ENCODE results near the gene STRAP.

The STRAP gene, protein sequence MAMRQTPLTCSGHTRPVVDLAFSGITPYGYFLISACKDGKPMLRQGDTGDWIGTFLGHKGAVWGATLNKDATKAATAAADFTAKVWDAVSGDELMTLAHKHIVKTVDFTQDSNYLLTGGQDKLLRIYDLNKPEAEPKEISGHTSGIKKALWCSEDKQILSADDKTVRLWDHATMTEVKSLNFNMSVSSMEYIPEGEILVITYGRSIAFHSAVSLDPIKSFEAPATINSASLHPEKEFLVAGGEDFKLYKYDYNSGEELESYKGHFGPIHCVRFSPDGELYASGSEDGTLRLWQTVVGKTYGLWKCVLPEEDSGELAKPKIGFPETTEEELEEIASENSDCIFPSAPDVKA

DNA sequence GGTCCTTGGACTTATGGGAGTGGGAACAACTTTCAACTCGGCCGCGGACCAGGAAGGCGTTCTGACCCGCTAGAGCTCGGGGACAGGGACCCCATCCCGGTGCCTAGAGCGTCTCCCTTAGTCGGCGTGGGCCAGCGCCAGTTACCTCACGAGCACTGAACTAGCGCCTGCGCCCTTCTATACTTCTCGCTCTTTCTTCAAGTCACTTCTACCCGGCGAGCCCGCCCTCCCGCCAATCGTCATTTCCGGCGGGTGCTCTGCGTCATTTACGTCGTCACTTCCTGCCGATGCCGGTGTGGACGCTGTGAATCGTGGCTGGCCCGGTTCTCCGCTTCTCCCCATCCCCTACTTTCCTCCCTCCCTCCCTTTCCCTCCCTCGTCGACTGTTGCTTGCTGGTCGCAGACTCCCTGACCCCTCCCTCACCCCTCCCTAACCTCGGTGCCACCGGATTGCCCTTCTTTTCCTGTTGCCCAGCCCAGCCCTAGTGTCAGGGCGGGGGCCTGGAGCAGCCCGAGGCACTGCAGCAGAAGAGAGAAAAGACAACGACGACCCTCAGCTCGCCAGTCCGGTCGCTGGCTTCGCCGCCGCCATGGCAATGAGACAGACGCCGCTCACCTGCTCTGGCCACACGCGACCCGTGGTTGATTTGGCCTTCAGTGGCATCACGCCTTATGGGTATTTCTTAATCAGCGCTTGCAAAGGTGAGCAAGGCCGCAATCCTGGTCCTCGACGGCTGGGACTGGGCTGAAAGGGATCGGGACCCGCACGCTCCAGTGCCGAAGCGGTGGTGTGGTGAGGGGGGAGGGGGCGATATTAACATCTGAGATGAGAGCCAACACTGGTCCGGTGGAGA is at the start of gene STRAP:
TSS of gene STRAP (plus strand) at position 270 of the 854 bp plus-strand sequence. CDS start at position 591, 321 bp downstream.
- peak; percentile 80 for DNase-seq (ENCODE audit: low read depth, low spot score)

DNA sequence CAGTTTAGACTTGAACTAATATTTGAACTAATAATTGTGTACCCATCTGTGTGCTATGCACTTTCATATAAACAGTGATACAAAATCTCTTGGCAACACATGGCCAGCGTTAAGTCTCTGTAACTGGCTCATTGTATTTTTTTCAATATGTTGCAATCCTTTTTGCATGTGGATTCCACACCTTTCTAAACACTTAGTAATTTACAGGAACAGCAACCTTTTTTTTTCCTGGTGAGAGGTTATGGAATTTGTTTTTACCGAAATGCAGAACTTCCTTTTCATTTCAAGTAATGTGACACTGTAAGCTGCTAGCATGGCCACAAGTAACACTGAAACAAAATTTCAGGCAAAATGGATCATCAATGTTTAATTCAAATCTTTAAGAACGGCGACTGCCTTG is 47.6 kb upstream of the STRAP start:
- DNase-seq (ENCODE audit: low read depth, low spot score) = no peak

- no peak for DNase-seq (ENCODE audit: low read depth, low spot score)
Observed at GRCh38 chr12:15837141-15837790, 44.9 kb upstream of the STRAP start.

DNA sequence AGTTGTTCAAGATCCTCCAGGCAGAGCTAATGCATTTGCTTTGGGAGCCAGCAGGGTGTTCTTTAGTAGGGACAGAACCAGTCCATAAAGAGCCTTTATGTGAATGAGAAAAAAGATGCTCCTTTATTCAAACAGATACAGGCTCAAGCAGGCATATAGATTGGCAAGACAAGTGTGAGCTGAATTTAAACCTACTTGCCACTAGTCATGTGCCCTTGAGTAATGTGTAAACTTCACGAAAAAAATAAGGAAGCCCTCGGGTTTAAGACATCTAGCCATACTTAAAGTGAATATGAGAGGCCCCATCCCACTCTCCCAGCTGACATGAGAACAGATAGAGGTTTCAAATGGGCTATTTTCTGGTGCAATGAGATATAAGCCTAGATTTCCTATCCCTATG is 43.1 kb upstream of the STRAP start:
- DNase-seq (ENCODE audit: low read depth, low spot score) = no peak

DNA sequence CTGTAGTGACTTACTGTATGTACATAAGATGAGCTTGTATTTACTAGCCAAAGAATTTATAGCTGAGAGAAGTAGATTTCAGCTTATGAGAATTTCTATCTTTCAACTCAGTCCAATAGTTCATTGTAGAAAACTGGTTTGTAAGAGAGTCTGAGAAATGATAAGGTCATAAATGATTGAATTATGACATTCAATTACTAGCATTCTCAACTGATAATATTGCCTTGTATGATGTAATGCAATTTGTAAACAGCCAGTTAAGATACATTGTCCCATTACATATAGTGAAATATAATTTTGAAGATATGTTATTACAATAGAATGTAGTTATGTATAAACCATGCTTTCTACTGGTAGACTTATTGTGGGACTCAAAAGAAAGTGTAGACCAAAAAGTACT is 42.5 kb upstream of the STRAP start:
- no peak for DNase-seq (ENCODE audit: low read depth, low spot score)

GRCh38 chr12:15842108-15842507 is 40.1 kb upstream of the STRAP start:
- DNase-seq (ENCODE audit: low read depth, low spot score) = no peak

DNA sequence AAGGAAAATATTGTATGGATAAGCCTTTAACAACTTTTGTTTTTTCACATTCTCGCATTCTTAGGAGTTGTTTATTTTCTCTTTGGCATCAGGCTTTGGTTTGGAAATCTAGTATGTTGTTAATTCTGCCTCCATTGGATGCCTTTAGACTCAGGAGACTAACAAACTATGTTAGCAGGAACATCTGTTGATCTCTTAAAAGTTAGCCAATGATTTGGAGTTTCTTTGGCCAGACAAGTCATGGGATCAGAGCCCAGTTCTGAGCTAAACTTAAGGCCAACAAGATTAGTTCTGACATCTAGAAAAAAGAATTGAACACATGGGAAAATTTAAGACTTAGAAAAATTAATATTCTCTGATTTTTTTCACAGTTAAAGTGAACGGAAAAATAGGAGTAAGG is 35.3 kb upstream of the STRAP start:
- no peak for DNase-seq (ENCODE audit: low read depth, low spot score)

DNA sequence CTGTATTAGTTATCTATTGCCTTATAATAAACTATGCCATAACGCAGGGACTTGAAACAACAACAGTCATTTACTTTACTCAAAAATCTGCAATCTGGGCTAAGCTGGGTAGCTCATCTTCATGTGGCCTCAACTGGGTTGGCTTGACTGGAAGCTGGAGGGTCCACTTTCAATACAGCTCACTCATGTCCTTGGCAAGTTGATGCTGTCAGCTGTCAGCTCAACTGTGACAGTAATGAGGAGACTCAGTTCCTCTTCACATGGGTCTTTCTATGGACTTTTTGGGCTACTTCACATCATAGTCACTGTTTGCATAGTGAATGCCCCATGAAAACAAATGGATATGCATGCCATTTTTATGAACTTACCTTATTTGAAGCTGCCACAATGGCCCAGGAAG is 33.6 kb upstream of the STRAP start:
- DNase-seq (ENCODE audit: low read depth, low spot score) = no peak

GRCh38 chr12:15851045-15851620 is 31.1 kb upstream of the STRAP start:
- DNase-seq (ENCODE audit: low read depth, low spot score) = no peak

- DNase-seq (ENCODE audit: low read depth, low spot score) = no peak
Observed at GRCh38 chr12:15851919-15852318, 30.3 kb upstream of the STRAP start.

DNA sequence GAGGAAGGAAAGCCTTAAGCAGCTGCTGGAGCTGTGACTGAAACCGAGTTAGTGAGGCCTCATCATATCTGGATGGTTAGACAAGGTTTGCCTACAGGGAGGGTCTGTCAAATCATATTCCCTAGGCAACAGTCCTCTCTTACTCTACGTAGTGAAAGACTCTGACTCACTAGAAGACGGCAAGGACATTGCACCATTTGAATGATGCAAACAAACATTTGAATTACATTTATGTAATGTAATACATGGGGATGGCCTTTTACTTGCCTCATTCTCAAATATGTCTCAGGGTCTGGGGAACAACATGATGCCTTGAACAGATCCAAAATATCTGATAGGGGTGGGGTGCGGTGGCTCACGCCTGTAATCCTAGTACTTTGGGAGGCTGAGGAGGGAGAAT is 29.8 kb upstream of the STRAP start:
- DNase-seq (ENCODE audit: low read depth, low spot score) = no peak

GRCh38 chr12:15853877-15854276 is 28.3 kb upstream of the STRAP start:
- DNase-seq (ENCODE audit: low read depth, low spot score) = no peak

DNA sequence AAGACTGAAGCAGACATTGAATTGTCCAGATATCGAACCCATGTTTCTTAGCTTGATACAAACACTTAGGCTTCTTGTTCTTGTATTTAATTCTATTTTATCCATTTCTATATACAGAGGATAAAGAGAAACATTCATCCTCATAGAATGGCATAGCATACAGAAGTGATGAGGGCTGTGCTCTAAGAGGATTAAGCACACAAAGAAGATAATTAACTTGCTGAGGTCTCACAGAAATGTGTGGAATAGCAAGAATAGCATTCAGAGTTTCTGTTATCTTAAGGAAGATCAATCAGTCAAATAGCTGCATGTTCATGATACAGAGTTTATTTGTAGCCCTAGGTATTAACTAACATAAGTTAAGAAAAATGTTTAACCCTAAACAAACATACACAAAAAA is 27.3 kb upstream of the STRAP start:
- DNase-seq (ENCODE audit: low read depth, low spot score) = no peak

GRCh38 chr12:15855646-15856045 is 26.5 kb upstream of the STRAP start:
- DNase-seq (ENCODE audit: low read depth, low spot score) = no peak

- DNase-seq (ENCODE audit: low read depth, low spot score) = peak; percentile 12
Observed at GRCh38 chr12:15856097-15856982, 25.8 kb upstream of the STRAP start.

DNA sequence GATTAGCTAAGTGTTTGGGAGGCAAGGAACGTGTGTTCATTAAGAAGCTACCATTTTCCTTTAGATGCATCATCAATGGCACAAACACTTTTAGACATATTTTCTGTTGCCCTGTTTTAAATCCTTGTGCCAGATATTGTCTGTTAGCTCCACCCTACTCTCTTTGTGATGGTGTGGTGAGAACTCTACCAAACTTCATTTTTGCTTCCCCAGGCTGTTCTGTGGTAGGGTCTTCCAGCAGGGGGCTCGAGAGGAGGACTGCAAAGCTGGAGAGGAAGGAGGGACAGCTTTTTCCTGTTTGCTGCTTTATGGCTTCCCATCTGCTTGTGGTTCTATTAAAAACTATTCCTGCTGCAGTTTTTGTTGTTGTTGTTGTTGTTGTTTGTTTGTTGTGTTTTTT is 23.8 kb upstream of the STRAP start:
- DNase-seq (ENCODE audit: low read depth, low spot score) = no peak

- DNase-seq (ENCODE audit: low read depth, low spot score) = no peak
Observed at GRCh38 chr12:15859116-15859515, 23.1 kb upstream of the STRAP start.

GRCh38 chr12:15861404-15861803 is 20.8 kb upstream of the STRAP start:
- DNase-seq (ENCODE audit: low read depth, low spot score) = no peak

DNA sequence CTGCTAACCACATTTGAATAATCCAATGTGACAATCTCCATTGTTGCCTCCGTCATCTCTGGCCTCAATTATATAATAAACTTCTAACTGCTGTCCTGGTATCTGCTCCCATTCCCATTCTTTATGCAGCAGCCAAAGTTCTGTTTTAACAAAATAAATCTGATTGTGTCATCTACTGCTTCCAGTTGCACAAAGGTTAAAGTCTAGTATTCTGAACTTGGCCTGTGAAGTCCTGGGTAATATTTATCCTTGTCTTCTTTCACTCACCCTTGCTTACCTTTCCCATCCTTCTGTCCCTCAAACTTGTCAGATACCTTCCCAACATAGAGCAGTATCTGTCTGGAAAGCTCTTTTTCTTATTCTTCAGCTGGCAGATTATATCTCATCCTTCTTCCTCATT is 19.3 kb upstream of the STRAP start:
- no peak for DNase-seq (ENCODE audit: low read depth, low spot score)

DNA sequence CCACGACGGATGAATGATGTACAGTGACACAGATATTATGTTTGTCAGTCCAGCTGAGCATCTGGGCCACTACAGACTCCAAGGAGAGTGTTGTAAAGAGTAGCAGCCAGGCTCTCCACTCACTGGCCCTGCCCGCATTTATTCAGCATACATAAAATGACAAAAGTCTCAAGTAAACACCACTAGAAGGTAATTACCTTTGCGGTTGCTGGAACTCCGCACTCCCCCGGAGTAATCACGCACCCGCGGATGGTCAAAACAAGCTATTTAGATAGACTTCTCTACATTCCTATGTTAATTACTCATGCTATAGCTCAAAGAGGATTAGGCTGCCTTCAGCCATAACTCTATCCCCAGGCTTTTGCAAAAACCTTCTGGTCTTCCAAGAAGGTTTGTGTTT is 18.8 kb upstream of the STRAP start:
- DNase-seq (ENCODE audit: low read depth, low spot score) = no peak

GRCh38 chr12:15863984-15864383 is 18.2 kb upstream of the STRAP start:
- no peak for DNase-seq (ENCODE audit: low read depth, low spot score)
